Spleen (tissue), 7 donors: ENCODE measurements around the gene ARRDC1.

ENCODE experiments used
- POLR2A ChIP-seq, 3 donors: fragments of 450-650 bp; IDR thresholded peaks; one replicate each; pipeline ENCODE4 v1.5.1; 2017; ENCODE audit warnings: antibody characterized with exemption in 3 of 3, mild to moderate bottlenecking in 1 of 3
- POLR2AphosphoS5 ChIP-seq, 3 donors: sonication (generic); formaldehyde crosslinking; IDR thresholded peaks; one replicate each; pipeline ENCODE4 v1.5.1; 2017; ENCODE audit warnings: antibody characterized with exemption in 3 of 3
- TF ChIP-seq, protein P1 (sequence below), 11 experiments: fragments of 200-600 bp in 7 of 11; fragments of 450-650 bp in 4 of 11; sonication (generic) in 4 of 11; IDR thresholded peaks in 8 of 11; conservative IDR thresholded peaks in 3 of 11; 1 replicate in 7 of 11; 2 replicates in 4 of 11; pipeline versions ENCODE4 v1.4.0 to v1.8.0; 2016 to 2021; ENCODE audit warnings: antibody characterized with exemption in 11 of 11, inconsistent platforms in 4 of 11, mild to moderate bottlenecking in 1 of 11
- donor health status: DM: no; HTN: no; CAD: no; lungs with moderate emphysema.
- donor health status: DM: no; HTN: no; CAD: no.
- donor health status: DM: no; HTN: no; CAD: no.

- TF ChIP-seq, protein P1, sequence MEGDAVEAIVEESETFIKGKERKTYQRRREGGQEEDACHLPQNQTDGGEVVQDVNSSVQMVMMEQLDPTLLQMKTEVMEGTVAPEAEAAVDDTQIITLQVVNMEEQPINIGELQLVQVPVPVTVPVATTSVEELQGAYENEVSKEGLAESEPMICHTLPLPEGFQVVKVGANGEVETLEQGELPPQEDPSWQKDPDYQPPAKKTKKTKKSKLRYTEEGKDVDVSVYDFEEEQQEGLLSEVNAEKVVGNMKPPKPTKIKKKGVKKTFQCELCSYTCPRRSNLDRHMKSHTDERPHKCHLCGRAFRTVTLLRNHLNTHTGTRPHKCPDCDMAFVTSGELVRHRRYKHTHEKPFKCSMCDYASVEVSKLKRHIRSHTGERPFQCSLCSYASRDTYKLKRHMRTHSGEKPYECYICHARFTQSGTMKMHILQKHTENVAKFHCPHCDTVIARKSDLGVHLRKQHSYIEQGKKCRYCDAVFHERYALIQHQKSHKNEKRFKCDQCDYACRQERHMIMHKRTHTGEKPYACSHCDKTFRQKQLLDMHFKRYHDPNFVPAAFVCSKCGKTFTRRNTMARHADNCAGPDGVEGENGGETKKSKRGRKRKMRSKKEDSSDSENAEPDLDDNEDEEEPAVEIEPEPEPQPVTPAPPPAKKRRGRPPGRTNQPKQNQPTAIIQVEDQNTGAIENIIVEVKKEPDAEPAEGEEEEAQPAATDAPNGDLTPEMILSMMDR (IDR thresholded peaks at IDR 0.05 in 8 of 11, conservative IDR thresholded peaks at IDR 0.05 in 3 of 11), result no peak
- TF ChIP-seq POLR2A (IDR thresholded peaks at IDR 0.05) (no peak), POLR2AphosphoS5 (IDR thresholded peaks at IDR 0.05) (peak in 1 of 3 donors; percentile 22)
Observed at GRCh38 chr9:137607141-137607857, 1.8 kb downstream of the ARRDC1 start.
